A549 (cell line): ENCODE results near the gene NPM3. TPM values are rescaled to one million over a fixed set of nuclear protein-coding genes. Genes with fewer than 3 reads are reported as not detected.

ENCODE experiments used
- ATAC-seq, 2 experiments: fragments of 200-7000 bp in 1 of 2; fragments of >200 bp in 1 of 2; cut with Nextera tagmentation in 1 of 2; cut with Tn5 transposase in 1 of 2; 3 replicates each; pipeline versions ENCODE4 v1.8.0 to v1.9.1; 2018 to 2020; ENCODE audit warnings: mild to moderate bottlenecking in 1 of 2, moderate library complexity in 1 of 2
- CTCF ChIA-PET: fragments of 300-600 bp; sonication (Branson Sonifier 250); formaldehyde crosslinking; extraction: SDS; loops from one replicate; lab custom pipeline; 2021; ENCODE audit warnings: antibody characterized with exemption, inconsistent platforms; lab: Yijun Ruan, JAX
- POLR2A ChIA-PET: fragments of 350-600 bp; formaldehyde crosslinking; extraction: SDS; loops from one replicate; lab custom pipeline; 2021; ENCODE audit warnings: antibody characterized with exemption, inconsistent platforms; lab: Yijun Ruan, JAX
- DNase-seq, 2 experiments: peaks; one replicate each; pipeline versions ENCODE4 v3.0.0 to v3.0.0-alpha.2; 2011 to 2016; ENCODE audit warnings: low read depth in 1 of 2, low spot score in 1 of 2
- FAIRE-seq: peaks from 2 replicates; lab custom pipeline; 2011; peaks lifted over from hg19 to GRCh38; lab: Jason Lieb, UNC
- H3K27ac ChIP-seq, 2 experiments: fragments of >200 bp; sonication (Bioruptor Twin); formaldehyde crosslinking; 3 replicates each; pipeline ENCODE4 v1.5.1; 2016 to 2017
- H3K4me1 ChIP-seq: fragments of >200 bp; sonication (Bioruptor Twin); formaldehyde crosslinking; 3 replicates; pipeline ENCODE4 v1.6.1; 2016
- H3K4me2 ChIP-seq: fragments of >200 bp; sonication (Bioruptor Twin); formaldehyde crosslinking; 3 replicates; pipeline ENCODE4 v1.6.1; 2016
- H3K4me3 ChIP-seq: fragments of >200 bp; sonication (Bioruptor Twin); formaldehyde crosslinking; 3 replicates; pipeline ENCODE4 v1.5.1; 2016
- H3K9me3 ChIP-seq: fragments of >200 bp; sonication (Bioruptor Twin); formaldehyde crosslinking; 3 replicates; pipeline ENCODE4 v1.6.1; 2016
- BCL3 ChIP-seq: fragments of >200 bp; sonication (Bioruptor Twin); formaldehyde crosslinking; IDR thresholded peaks from 3 replicates; pipeline ENCODE4 v1.6.1; 2016
- BHLHE40 ChIP-seq: IDR thresholded peaks from 2 replicates; pipeline ENCODE4 v1.6.1; 2012; ENCODE audit warnings: low read depth, low read length, inconsistent platforms
- CBX8 ChIP-seq: fragments of 200-600 bp; sonication (generic); IDR thresholded peaks from 2 replicates; pipeline ENCODE4 v1.6.1; 2016
- CEBPB ChIP-seq, 2 experiments: fragments of >200 bp in 1 of 2; sonication (Bioruptor Twin) in 1 of 2; formaldehyde crosslinking in 1 of 2; IDR thresholded peaks; 2 replicates each; pipeline ENCODE4 v1.6.1; 2012 to 2016
- CHD2 ChIP-seq: fragments of 150-350 bp; IDR thresholded peaks from 2 replicates; pipeline ENCODE4 v1.6.1; 2014; ENCODE audit warnings: low read length; ENCODE audit not compliant: partially characterized antibody
- EP300 ChIP-seq, 2 experiments: fragments of >200 bp; sonication (Bioruptor Twin); formaldehyde crosslinking; IDR thresholded peaks; 2 replicates in 1 of 2; 3 replicates in 1 of 2; pipeline ENCODE4 v1.6.1; 2016 to 2017
- FOSL2 ChIP-seq, 2 experiments: fragments of 450-650 bp in 1 of 2; fragments of >200 bp in 1 of 2; sonication (Bioruptor Twin) in 1 of 2; formaldehyde crosslinking; IDR thresholded peaks; 2 replicates each; pipeline versions ENCODE4 v1.5.0 to v1.6.1; 2016 to 2020; ENCODE audit warnings: mild to moderate bottlenecking in 1 of 2, moderate library complexity in 1 of 2
- GATA3 ChIP-seq: IDR thresholded peaks from 2 replicates; pipeline ENCODE4 v1.6.1; 2012; ENCODE audit warnings: borderline replicate concordance
- HDAC2 ChIP-seq: fragments of 200-600 bp; sonication (generic); IDR thresholded peaks from 2 replicates; pipeline ENCODE4 v1.6.1; 2016
- HES2 ChIP-seq: fragments of >200 bp; sonication (Bioruptor Twin); formaldehyde crosslinking; IDR thresholded peaks from 2 replicates; pipeline ENCODE4 v1.6.1; 2016
- HEYL ChIP-seq: fragments of 250-450 bp; sonication (Bioruptor Pico); IDR thresholded peaks from 2 replicates; pipeline ENCODE4 v1.8.0; 2021; ENCODE audit warnings: mild to moderate bottlenecking, moderate library complexity
- HMGXB4 ChIP-seq: fragments of 250-450 bp; sonication (Bioruptor Pico); IDR thresholded peaks from 2 replicates; pipeline ENCODE4 v1.5.0; 2021; ENCODE audit warnings: mild to moderate bottlenecking, moderate library complexity, borderline replicate concordance
- HOXA7 ChIP-seq: fragments of 250-450 bp; sonication (Bioruptor Pico); IDR thresholded peaks from 2 replicates; pipeline ENCODE4 v1.5.0; 2020; ENCODE audit warnings: mild to moderate bottlenecking, moderate library complexity
- HOXB13 ChIP-seq: fragments of 250-450 bp; sonication (Bioruptor Pico); IDR thresholded peaks from 2 replicates; pipeline ENCODE4 v1.5.0; 2020; ENCODE audit warnings: low read depth, mild to moderate bottlenecking, moderate library complexity
- HOXB5 ChIP-seq: fragments of 250-450 bp; sonication (Bioruptor Pico); IDR thresholded peaks from 2 replicates; pipeline ENCODE4 v1.5.0; 2020; ENCODE audit warnings: mild to moderate bottlenecking, moderate library complexity
- KDM1A ChIP-seq: fragments of 200-600 bp; sonication (generic); IDR thresholded peaks from 2 replicates; pipeline ENCODE4 v1.6.1; 2016; ENCODE audit warnings: low read depth, mild to moderate bottlenecking
- KDM5A ChIP-seq: fragments of 200-600 bp; sonication (generic); IDR thresholded peaks from 2 replicates; pipeline ENCODE4 v1.6.1; 2016; ENCODE audit warnings: antibody characterized with exemption, mild to moderate bottlenecking
- NFE2L2 ChIP-seq: fragments of 150-350 bp; conservative IDR thresholded peaks from 2 replicates; pipeline ENCODE4 v1.6.1; 2014; ENCODE audit warnings: low read length
- NR3C1 ChIP-seq: fragments of >200 bp; sonication (Bioruptor Twin); formaldehyde crosslinking; IDR thresholded peaks from 3 replicates; pipeline ENCODE4 v1.6.1; 2017
- PBX3 ChIP-seq: IDR thresholded peaks from 2 replicates; pipeline ENCODE4 v1.6.1; 2012
- POLR2A ChIP-seq: IDR thresholded peaks from 2 replicates; pipeline ENCODE4 v1.6.1; 2012; ENCODE audit warnings: mild to moderate bottlenecking, low read length
- RAD21 ChIP-seq, 2 experiments: fragments of >200 bp in 1 of 2; sonication (Bioruptor Twin) in 1 of 2; formaldehyde crosslinking in 1 of 2; IDR thresholded peaks in 1 of 2; conservative IDR thresholded peaks in 1 of 2; 2 replicates in 1 of 2; 3 replicates in 1 of 2; pipeline ENCODE4 v1.6.1; 2012 to 2018; ENCODE audit warnings: inconsistent platforms in 1 of 2
- RNF2 ChIP-seq: fragments of 200-600 bp; sonication (generic); IDR thresholded peaks from 2 replicates; pipeline ENCODE4 v1.6.1; 2016; ENCODE audit warnings: low read depth, mild to moderate bottlenecking, antibody characterized with exemption, moderate library complexity, borderline replicate concordance
- SMC3 ChIP-seq: fragments of >200 bp; sonication (Bioruptor Twin); formaldehyde crosslinking; IDR thresholded peaks from 3 replicates; pipeline ENCODE4 v1.6.1; 2018; ENCODE audit warnings: inconsistent platforms
- USF2 ChIP-seq: fragments of 450-650 bp; IDR thresholded peaks from 2 replicates; pipeline ENCODE4 v1.6.1; 2014; ENCODE audit warnings: antibody characterized with exemption
- ZC3H11A ChIP-seq: fragments of 450-650 bp; IDR thresholded peaks from 2 replicates; pipeline ENCODE4 v1.6.1; 2014; ENCODE audit warnings: antibody characterized with exemption, mild to moderate bottlenecking
- ZSCAN20 ChIP-seq: fragments of 250-450 bp; sonication (Bioruptor Pico); IDR thresholded peaks from 2 replicates; pipeline ENCODE4 v1.8.0; 2022; ENCODE audit warnings: mild to moderate bottlenecking, moderate library complexity
- WGBS: methylation state at CpG from one replicate; pipeline ENCODE4 v1.1.6; 2017; ENCODE audit errors: missing lambda C conversion rate; 5-methylcytosine and 5-hydroxymethylcytosine counted together
- polyA plus RNA-seq, 4 experiments: library from polyadenylated mRNA; depleted of rRNA in 3 of 4; stranded (reverse); fragments of >200 nt; fragmentation: RNase III in 1 of 4; extraction: RNeasy Plus Mini Kit Qiagen cat#74134 plus additional on column Dnase treatment in 1 of 4; gene quantifications; 2 replicates in 3 of 4; 3 replicates in 1 of 4; pipeline ENCODE4 v1.2.3, GENCODE V29; 2011 to 2017

Gene NPM3
- polyA plus RNA-seq, 2 of the 4 experiments (the other 2 are of a cell fraction), result 41.5 to 96.3 TPM

- FAIRE-seq (no peak), ATAC-seq (no peak), DNase-seq (no peak)
- Histone ChIP-seq H3K9me3 (no peaks in the 10 kb centered on the region), H3K4me2 (no peak overlapping the region), H3K4me3 (no peak overlapping the region), H3K4me1 (no peaks in the 10 kb centered on the region), H3K27ac (no peak overlapping the region)
- ChIA-PET CTCF (interaction anchor here (1.0 to 10.8 kb wide), 2 partner anchors 11 to 279 kb away, joined by 4 to 82 read pairs; partner anchors contain the start of gene NPM3), POLR2A (interaction anchor here (1.5 kb wide), 1 partner anchor 25 kb away, joined by 4 read pairs; the partner anchor contains the start of gene OGA)
- 95% methylated on average over 12 of the region's 12 CpGs for WGBS
- TF ChIP-seq CHD2 (no peak), USF2 (no peak), HOXB13 (CRISPR knock-in tag) (no peak), RAD21 (conservative IDR thresholded peaks at IDR 0.05 in 1 of 2, IDR thresholded peaks at IDR 0.05 in 1 of 2) (no peak), KDM5A (no peak), SMC3 (no peak), PBX3 (no peak), NR3C1 (no peak), CBX8 (no peak), ZSCAN20 (CRISPR knock-in tag) (no peak), NFE2L2 (no peak)
- TF ChIP-seq, all 56 proteins: peak for 0
Observed at GRCh38 chr10:101793526-101793925, 10.3 kb upstream of the NPM3 start.

- no peak for TF ChIP-seq HES2
- no peak for TF ChIP-seq HOXA7 (CRISPR knock-in tag)
- no peak for TF ChIP-seq NFE2L2
- no peak for TF ChIP-seq HMGXB4 (CRISPR knock-in tag)
- TF ChIP-seq KDM1A, result no peak
- TF ChIP-seq EP300 (IDR thresholded peaks at IDR 0.05), result no peak
- TF ChIP-seq HOXB5 (CRISPR knock-in tag), result no peak
- TF ChIP-seq FOSL2 (IDR thresholded peaks at IDR 0.05), result no peak
- TF ChIP-seq FOSL2 (CRISPR knock-in tag; IDR thresholded peaks at IDR 0.05), result no peak
- TF ChIP-seq BHLHE40, result no peak
- no peak for TF ChIP-seq BCL3
- TF ChIP-seq RNF2, result no peak
- no peak for TF ChIP-seq GATA3
- TF ChIP-seq CEBPB (IDR thresholded peaks at IDR 0.05), result no peak
- no peak for TF ChIP-seq HEYL
- no peak for TF ChIP-seq HDAC2
- no peak for TF ChIP-seq POLR2A
- TF ChIP-seq ZC3H11A, result no peak
- no peaks in the 10 kb centered on the region for H3K9me3 ChIP-seq
- H3K27ac ChIP-seq, result no peak overlapping the region
- H3K4me2 ChIP-seq, result no peak overlapping the region
- ChIA-PET POLR2A (interaction anchor here (0.6 kb wide), 1 partner anchor 227 kb away, joined by 4 read pairs; no protein-coding TSS in a partner anchor), CTCF (interaction anchor here (0.6 to 1.2 kb wide), 4 partner anchors 8 to 295 kb away, joined by 3 to 6 read pairs (median 4); partner anchors contain the start of gene OGA)
- WGBS, result 91% methylated on average over 7 of the region's 7 CpGs
- ATAC-seq (no peak), FAIRE-seq (no peak), DNase-seq (no peak)
- H3K4me3 ChIP-seq, result no peak overlapping the region
- H3K4me1 ChIP-seq, result no peaks in the 10 kb centered on the region
Observed at GRCh38 chr10:101789686-101790085, 6.4 kb upstream of the NPM3 start.
